ENCODE data around the gene DNM3.
"Not testable (repeated sequence)": the region's sequence is repeated elsewhere in the genome, so short reads cannot be mapped to it uniquely, and the experiment has no call there.

The DNM3 gene

GRCh38 chr1:171841050-171841910 is at the start of gene DNM3:
TSS of gene DNM3 (plus strand) at chr1:171841498. CDS start at chr1:171841657, 159 bp downstream.
- no peak for TF ChIP-seq POLR2A (IDR thresholded peaks at IDR 0.05; ENCODE audit: low read length)
- peak; percentile 86 to 91 for DNase-seq

- DNase-seq, result peak; percentile 41 to 73
- TF ChIP-seq POLR2A (IDR thresholded peaks at IDR 0.05; ENCODE audit: low read length), result peak; percentile 52
- no peak for TF ChIP-seq GATA1 (IDR thresholded peaks at IDR 0.05; ENCODE audit: low read depth, low read length)
Measured at GRCh38 chr1:171792656-171793369, 48.5 kb upstream of the DNM3 start.

GRCh38 chr1:171793636-171794035 is 47.7 kb upstream of the DNM3 start:
- peak; percentile 33 to 48 for DNase-seq
- no peak for TF ChIP-seq GATA1 (IDR thresholded peaks at IDR 0.05; ENCODE audit: low read depth, low read length)
- no peak for TF ChIP-seq POLR2A (IDR thresholded peaks at IDR 0.05; ENCODE audit: low read length)

GRCh38 chr1:171794085-171794484 is 47.2 kb upstream of the DNM3 start:
- no peak for TF ChIP-seq POLR2A (IDR thresholded peaks at IDR 0.05; ENCODE audit: low read length)
- no peak for TF ChIP-seq GATA1 (IDR thresholded peaks at IDR 0.05; ENCODE audit: low read depth, low read length)
- DNase-seq, result peak; percentile 9 to 44

- DNase-seq, result no peak
- TF ChIP-seq POLR2A (IDR thresholded peaks at IDR 0.05; ENCODE audit: low read length) (no peak), GATA1 (IDR thresholded peaks at IDR 0.05; ENCODE audit: low read depth, low read length) (no peak)
Measured at GRCh38 chr1:171796592-171796991, 44.7 kb upstream of the DNM3 start.

GRCh38 chr1:171798311-171798710 is 43.0 kb upstream of the DNM3 start:
- no peak for TF ChIP-seq GATA1 (IDR thresholded peaks at IDR 0.05; ENCODE audit: low read depth, low read length)
- no peak for TF ChIP-seq POLR2A (IDR thresholded peaks at IDR 0.05; ENCODE audit: low read length)
- no peak for DNase-seq

- TF ChIP-seq POLR2A (IDR thresholded peaks at IDR 0.05; ENCODE audit: low read length) (no peak), GATA1 (IDR thresholded peaks at IDR 0.05; ENCODE audit: low read depth, low read length) (no peak)
- DNase-seq, result no peak
Measured at GRCh38 chr1:171798765-171799164, 42.5 kb upstream of the DNM3 start.

- peak; percentile 20 to 21 for DNase-seq
- TF ChIP-seq POLR2A (IDR thresholded peaks at IDR 0.05; ENCODE audit: low read length) (no peak), GATA1 (IDR thresholded peaks at IDR 0.05; ENCODE audit: low read depth, low read length) (no peak)
Measured at GRCh38 chr1:171799166-171799565, 42.1 kb upstream of the DNM3 start.

GRCh38 chr1:171799698-171800097 is 41.6 kb upstream of the DNM3 start:
- DNase-seq, result not testable (repeated sequence)

GRCh38 chr1:171800342-171800741 is 41.0 kb upstream of the DNM3 start:
- no peak for TF ChIP-seq POLR2A (IDR thresholded peaks at IDR 0.05; ENCODE audit: low read length)
- TF ChIP-seq GATA1 (IDR thresholded peaks at IDR 0.05; ENCODE audit: low read depth, low read length), result no peak
- peak in 1 of 2 experiments; percentile 6 for DNase-seq

- DNase-seq, result no peak
- no peak for TF ChIP-seq POLR2A (IDR thresholded peaks at IDR 0.05; ENCODE audit: low read length)
- TF ChIP-seq GATA1 (IDR thresholded peaks at IDR 0.05; ENCODE audit: low read depth, low read length), result no peak
Measured at GRCh38 chr1:171800851-171801250, 40.4 kb upstream of the DNM3 start.

GRCh38 chr1:171801487-171801891 is 39.8 kb upstream of the DNM3 start:
- peak; percentile 41 to 65 for DNase-seq
- TF ChIP-seq GATA1 (IDR thresholded peaks at IDR 0.05; ENCODE audit: low read depth, low read length) (no peak), POLR2A (IDR thresholded peaks at IDR 0.05; ENCODE audit: low read length) (no peak)

- DNase-seq, result no peak
- no peak for TF ChIP-seq POLR2A (IDR thresholded peaks at IDR 0.05; ENCODE audit: low read length)
- TF ChIP-seq GATA1 (IDR thresholded peaks at IDR 0.05; ENCODE audit: low read depth, low read length), result no peak
Measured at GRCh38 chr1:171802207-171802606, 39.1 kb upstream of the DNM3 start.

- DNase-seq, result no peak
- TF ChIP-seq POLR2A (IDR thresholded peaks at IDR 0.05; ENCODE audit: low read length) (no peak), GATA1 (IDR thresholded peaks at IDR 0.05; ENCODE audit: low read depth, low read length) (no peak)
Measured at GRCh38 chr1:171803045-171803444, 38.3 kb upstream of the DNM3 start.
